Epithelial cell of proximal tubule (primary cell): ENCODE results near the gene PPP3R2. TPM values are rescaled to one million over a fixed set of nuclear protein-coding genes. Genes with fewer than 3 reads are reported as not detected.

Experiments used
- DNase-seq: peaks from one replicate; pipeline ENCODE4 v3.0.0-alpha.2; 2011; ENCODE audit warnings: low read depth
- H3K4me3 ChIP-seq: 2 replicates; pipeline ENCODE4 v1.5.1; 2011; ENCODE audit warnings: low read depth, mild to moderate bottlenecking, low read length
- CTCF ChIP-seq: conservative IDR thresholded peaks from 2 replicates; pipeline ENCODE4 v1.5.1; 2012; ENCODE audit warnings: low read depth, mild to moderate bottlenecking, low read length
- total RNA-seq: library from RNA; depleted of rRNA; stranded (reverse); fragments of >200 nt; gene quantifications from 2 replicates; pipeline ENCODE4 v1.2.3, GENCODE V29; 2015

The PPP3R2 gene
- total RNA-seq, 1 donor from 2014 or later: not detected

- no peak overlapping the region for H3K4me3 ChIP-seq
- DNase-seq: no peak
- TF ChIP-seq CTCF: no peak
Measured at GRCh38 chr9:101632611-101633010, 37.8 kb upstream of the PPP3R2 start.

- no peak for TF ChIP-seq CTCF
- H3K4me3 ChIP-seq: no peak overlapping the region
- DNase-seq: no peak
Measured at GRCh38 chr9:101631892-101632291, 37.1 kb upstream of the PPP3R2 start.

- no peak for TF ChIP-seq CTCF
- no peak overlapping the region for H3K4me3 ChIP-seq
- DNase-seq: no peak
Measured at GRCh38 chr9:101629636-101630035, 34.9 kb upstream of the PPP3R2 start.

- no peak for TF ChIP-seq CTCF
- no peak overlapping the region for H3K4me3 ChIP-seq
- no peak for DNase-seq
Measured at GRCh38 chr9:101628173-101628572, 33.4 kb upstream of the PPP3R2 start.

GRCh38 chr9:101626295-101626694 lies 31.5 kb upstream of the PPP3R2 start:
- TF ChIP-seq CTCF: no peak
- no peak overlapping the region for H3K4me3 ChIP-seq
- DNase-seq: no peak

GRCh38 chr9:101625876-101626275 lies 31.1 kb upstream of the PPP3R2 start:
- DNase-seq: no peak
- no peak overlapping the region for H3K4me3 ChIP-seq
- TF ChIP-seq CTCF: no peak

GRCh38 chr9:101620452-101620851 lies 25.7 kb upstream of the PPP3R2 start:
- DNase-seq: no peak
- TF ChIP-seq CTCF: no peak
- no peak overlapping the region for H3K4me3 ChIP-seq
